ENCODE measurements around the gene SMARCAL1.

Gene SMARCAL1

DNA sequence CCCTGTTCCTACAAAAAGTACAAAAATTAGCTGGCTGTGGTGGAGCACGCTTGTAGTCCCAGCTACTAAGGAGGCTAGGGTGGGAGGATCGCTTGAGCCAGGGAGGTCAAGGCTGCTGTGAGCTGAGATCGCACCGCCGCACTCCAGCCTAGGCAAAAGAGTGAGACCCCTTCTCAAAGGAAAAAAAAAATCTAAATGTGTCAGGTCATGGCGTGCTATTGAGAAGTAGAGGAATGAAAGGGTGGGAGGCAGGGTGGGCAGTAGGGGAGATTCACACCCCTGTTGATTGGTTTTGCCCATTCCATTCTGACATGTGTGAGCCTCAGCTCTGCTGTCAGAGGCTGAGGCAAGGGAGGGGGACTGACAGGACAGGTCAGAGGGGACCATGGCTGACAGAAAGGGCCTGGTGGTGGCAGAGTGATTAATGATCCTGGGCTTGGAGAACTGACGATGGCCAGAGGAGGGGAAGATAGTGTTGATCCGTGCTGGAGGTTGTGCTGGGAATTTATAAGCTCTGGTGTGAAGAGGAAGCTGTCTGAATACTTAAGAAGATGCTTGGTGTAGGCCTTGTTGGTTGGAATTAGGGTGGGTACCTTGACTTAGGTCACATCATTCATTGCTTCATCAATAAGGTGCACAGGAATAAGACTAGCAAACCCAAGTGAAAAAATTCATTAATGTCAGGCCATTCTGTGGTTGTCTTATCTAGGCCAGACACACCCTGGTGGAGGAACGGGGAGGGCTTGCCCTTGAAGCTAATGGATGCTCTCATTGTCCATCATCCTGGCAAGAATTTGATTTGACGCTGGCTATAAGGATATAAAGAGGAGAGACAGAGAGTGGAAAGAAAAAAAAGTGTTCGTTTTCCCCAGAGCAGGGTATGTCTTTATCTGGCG lies 19.1 kb upstream of the SMARCAL1 start:
- no peak for DNase-seq

DNA sequence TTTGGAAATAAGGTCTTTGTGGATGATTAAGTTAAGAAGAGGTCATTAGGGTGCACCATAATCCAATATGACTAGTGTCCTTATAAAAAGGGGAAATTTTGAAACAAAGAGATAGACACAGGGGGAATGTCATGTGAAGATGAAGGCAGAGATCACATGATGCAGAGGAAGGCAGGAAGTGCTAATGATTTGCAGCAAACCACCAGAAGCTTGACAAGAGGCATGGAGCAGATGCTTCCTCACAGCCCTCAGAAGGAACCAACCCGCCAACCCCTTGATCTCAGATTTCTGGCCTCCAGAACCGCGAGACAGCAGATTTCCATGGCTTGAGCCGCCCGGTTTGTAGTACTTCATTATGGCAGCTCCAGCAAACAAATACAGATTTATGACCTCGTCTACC lies 17.4 kb upstream of the SMARCAL1 start:
- DNase-seq: no peak

DNA sequence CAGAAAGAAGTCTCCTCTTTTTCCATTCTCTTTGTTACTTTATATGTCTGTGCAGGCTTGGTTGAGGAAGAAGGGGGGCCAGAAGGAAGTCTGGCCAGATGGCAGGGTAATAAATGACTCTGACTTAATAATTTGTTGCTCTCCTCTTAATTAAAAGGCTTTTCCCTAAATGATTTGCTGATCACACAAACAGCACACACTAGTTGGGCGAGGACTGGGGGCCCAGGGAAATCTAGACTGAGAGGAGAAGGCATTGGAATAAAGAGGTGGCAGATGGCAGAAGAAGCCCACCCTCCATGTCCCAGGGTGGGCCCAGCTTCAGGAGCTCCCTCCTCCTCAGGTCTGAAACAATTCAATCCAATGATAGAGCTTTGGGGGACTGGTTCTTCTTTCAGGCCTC lies 12.7 kb upstream of the SMARCAL1 start:
- DNase-seq: no peak

DNA sequence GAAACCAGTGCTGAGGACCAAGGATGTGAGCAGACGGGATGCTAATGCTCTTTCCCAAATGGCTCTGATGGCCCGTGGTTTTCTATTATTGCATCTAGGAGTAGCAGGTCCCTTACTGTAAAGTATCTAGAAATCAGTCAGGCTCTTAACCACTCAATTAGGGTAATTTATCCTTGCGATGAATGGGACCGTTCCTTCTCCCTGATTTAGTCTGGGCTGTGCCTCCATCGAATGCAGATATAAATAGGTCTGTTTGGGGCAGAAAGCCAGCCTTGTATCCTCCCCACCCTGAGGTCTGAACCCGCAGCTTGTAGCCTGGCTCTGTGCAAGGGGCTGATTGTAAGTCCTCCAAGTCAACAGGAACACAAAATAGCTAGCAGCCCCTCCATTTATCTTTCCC lies 9.5 kb upstream of the SMARCAL1 start:
- no peak for DNase-seq

GRCh38 chr2:216404010-216404618 lies 8.2 kb upstream of the SMARCAL1 start:
- peak; percentile 23 for DNase-seq

- DNase-seq: no peak
Observed at GRCh38 chr2:216405588-216405987, 6.7 kb upstream of the SMARCAL1 start.

DNA sequence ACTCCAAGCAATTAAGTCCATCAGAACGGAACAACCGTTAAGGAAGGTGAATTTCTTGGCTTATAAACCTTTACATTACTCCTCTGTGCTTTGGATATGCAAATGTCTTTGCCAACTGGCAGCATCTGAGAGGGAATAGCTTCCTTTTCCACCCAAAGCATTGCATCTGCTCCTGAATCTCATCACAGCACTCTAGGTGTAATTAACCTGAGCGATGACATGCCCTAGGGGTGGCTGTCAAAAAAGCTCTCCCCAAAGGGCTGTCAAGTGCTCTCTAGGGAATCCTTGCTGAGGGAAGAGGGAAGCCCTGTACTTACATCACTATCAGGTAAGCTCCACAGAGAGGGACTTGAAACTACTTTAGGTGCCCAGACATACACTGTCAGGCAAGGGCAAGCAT lies 5.5 kb upstream of the SMARCAL1 start:
- DNase-seq: no peak

DNA sequence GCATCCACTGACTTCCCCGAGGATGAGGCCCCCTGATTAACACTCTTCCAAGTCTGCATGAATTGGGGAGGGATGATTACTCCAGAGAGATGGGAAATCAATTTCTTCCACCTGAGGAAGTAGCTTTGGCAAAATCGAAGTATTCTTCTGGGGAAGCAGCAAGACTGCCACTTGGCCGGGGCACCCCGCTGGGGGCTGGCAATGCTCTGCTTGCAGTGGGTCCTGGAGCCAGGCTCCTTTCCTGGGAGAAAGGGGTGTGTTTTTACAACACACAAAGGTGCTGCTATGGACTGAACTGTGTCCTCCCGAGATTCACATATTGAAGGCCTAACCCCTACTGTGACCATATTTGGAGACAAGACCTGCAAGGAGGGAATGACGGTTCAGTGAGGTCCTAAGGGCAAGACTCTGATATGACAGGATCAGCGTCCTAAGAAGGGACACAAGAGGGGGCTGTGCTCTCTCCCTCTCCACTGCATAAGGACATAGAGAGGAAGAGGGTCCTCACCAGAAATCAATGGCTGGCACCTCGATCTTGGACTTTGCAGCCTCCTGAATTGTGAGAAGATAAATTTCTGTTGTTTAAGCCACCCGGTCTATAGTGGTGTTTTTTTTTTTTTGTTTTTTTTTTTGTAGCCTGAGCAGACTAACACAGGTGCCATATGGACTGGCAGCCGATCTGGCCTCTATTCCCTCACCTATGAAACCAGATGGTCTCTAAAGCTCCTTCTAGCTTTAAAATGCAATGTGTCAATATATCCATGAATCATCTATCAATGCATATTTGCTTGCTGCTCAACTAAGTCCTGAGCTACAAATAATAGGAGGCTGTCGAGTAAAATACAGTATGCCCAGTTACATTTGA lies 3.6 kb upstream of the SMARCAL1 start:
- no peak for DNase-seq

DNA sequence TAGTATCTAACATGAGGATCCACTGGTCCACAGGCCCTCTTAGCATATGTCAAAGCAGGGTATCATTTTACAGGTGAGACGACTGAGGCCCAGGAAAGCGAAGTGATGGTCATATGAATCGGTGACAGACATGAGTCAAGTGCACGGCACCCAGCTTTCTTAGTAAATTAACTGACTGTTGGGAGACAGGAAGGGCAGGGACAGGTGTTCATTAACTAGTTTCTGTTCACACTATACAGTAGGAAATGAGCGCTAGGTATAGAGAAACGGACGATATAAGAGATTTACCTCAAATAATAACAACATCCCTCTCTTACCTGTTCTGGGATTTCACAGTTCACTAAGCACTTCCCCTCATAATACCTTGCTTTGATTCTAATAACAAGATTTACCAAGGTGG lies 1.7 kb upstream of the SMARCAL1 start:
- DNase-seq: no peak

- DNase-seq: no peak
Observed at GRCh38 chr2:216413882-216414281, 1.6 kb downstream of the SMARCAL1 start.

- no peak for DNase-seq
Observed at GRCh38 chr2:216414772-216415319, 2.6 kb downstream of the SMARCAL1 start.

- no peak for DNase-seq
Observed at GRCh38 chr2:216415541-216415940, 3.3 kb downstream of the SMARCAL1 start.

GRCh38 chr2:216416571-216417307 lies 4.5 kb downstream of the SMARCAL1 start:
- DNase-seq: no peak

GRCh38 chr2:216418981-216419380 lies 6.7 kb downstream of the SMARCAL1 start:
- DNase-seq: no peak

DNA sequence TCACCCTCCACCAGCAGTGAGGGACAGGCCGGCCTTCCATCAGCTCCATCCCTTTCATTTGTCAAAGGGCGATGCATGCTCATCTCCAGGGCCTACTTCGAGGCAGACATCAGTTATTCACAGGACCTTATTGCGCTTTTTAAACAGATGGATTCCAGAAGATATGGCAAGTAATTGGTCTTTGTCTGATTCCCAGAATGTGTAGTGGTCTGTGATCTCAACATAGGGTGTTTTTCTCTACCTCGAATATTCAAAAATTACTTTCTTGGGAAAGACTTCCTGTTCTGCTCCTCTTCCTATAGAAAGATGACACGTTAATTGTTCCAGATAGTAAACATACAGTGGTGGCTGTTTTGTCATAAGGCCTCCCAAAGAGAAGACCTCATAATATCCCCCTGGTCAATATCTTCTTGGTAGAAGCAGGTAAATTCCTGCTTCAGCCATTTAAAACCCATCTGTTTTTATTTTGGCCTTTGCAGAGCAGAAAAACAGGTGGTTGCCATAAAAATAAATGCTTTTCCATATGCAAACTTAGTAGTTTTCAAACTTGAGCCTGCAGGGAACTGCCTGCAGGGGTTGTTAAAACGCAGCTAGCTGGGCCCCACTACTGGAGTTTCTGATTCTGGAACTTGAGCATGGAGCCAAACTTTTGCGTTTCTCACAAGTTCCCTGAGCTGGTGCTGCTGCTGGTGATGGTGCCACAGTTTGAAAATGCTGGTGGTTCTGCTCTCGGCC lies 8.2 kb downstream of the SMARCAL1 start:
- DNase-seq: no peak

DNA sequence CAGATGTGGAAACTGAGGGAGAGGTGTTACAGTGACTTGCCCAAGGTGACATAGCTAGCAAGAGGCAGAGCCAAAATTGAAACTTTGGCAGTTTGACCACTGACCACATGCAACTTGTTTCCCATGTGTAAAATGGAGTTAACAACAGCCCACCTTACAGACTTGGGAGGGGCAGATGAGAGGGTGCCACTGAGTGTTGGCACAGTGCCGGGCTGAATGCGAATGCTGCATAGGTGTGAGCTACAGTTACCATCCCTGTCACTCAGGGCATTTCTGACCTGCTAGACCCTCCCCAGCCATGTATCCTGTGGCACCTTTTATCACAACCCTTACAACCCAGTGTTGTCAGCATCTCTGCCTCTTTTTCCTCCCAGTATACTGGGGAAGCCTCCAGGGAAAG lies 10.8 kb downstream of the SMARCAL1 start:
- DNase-seq: no peak

DNA sequence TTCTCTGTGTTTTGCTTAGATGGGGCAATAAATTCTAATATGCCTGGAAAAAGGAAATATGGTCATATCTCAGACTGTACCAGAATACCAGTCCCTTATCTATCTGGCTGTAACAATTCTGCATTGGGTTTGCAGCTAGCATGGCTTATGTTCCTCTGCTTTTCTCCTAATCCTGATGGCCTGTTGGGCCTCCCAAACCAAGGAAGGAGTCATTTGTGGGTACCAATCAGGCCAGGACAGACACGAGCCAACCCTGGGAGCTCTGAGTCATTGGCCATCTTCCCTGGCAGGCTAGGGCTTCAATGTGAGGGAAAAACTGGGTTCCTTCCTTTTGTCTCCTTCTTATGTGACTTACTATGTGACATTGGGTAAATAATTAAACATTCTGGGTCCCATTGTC lies 12.0 kb downstream of the SMARCAL1 start:
- DNase-seq: no peak

GRCh38 chr2:216425008-216425787 lies 12.9 kb downstream of the SMARCAL1 start:
- DNase-seq: no peak

DNA sequence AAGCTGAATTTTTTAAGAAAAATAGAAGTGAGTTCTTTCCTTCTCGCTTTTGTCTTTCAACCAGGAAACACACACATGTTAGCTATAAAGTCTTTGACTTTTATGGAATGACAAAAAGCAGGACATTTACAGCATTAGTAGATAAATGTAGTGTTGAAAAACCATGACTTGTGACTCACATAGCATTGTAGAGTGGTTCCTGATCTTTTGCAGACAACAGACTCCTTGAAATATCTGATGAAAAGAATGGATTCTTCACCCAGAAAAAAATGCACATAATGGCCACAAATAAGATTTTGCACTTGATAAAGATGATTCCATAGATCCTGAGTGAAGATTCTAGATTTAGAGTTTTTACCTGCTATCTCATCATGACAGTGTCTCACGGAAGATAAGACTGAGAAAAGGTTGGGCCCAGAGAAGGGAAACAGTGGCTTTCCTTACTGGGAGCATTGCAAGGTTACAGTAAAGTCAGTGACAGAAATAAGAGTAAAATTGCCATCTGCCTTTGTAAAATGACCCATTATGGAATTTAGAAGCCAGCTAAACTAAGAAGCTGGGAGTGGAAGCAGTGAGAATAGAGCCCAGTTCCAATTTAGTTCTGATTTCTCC lies 14.0 kb downstream of the SMARCAL1 start:
- DNase-seq: no peak

- DNase-seq: no peak
Observed at GRCh38 chr2:216426938-216427337, 14.7 kb downstream of the SMARCAL1 start.
